Ovary (tissue), 3 donors: ENCODE measurements around the gene NRROS.

Experiments
- CTCF ChIP-seq, 3 donors: fragments of 450-650 bp in 2 of 3; fragments of 200-600 bp in 1 of 3; IDR thresholded peaks; one replicate each; pipeline versions ENCODE4 v1.5.1 to v1.8.0; 2016 to 2022; ENCODE audit warnings: antibody characterized with exemption in 3 of 3, mild to moderate bottlenecking in 1 of 3
- EP300 ChIP-seq: sonication (generic); formaldehyde crosslinking; IDR thresholded peaks from one replicate; pipeline ENCODE4 v1.6.1; 2017; ENCODE audit warnings: antibody characterized with exemption
- donor health status: DM: no; HTN: no; CAD: no.

- TF ChIP-seq CTCF (IDR thresholded peaks at IDR 0.05) (no peak), EP300 (no peak)
Measured at GRCh38 chr3:196604548-196604947, 34.9 kb upstream of the NRROS start.
